ENCODE measurements around the gene SYNE2. TPM values are rescaled to one million over a fixed set of nuclear protein-coding genes. Genes with fewer than 3 reads are reported as not detected.
A peak's percentile ranks its signal among the peaks of the same experiment; 100 is the strongest.

The SYNE2 gene
- total RNA-seq, 4 donors from 2014 or later = 92.4 to 165 (median 98.3) TPM

DNA sequence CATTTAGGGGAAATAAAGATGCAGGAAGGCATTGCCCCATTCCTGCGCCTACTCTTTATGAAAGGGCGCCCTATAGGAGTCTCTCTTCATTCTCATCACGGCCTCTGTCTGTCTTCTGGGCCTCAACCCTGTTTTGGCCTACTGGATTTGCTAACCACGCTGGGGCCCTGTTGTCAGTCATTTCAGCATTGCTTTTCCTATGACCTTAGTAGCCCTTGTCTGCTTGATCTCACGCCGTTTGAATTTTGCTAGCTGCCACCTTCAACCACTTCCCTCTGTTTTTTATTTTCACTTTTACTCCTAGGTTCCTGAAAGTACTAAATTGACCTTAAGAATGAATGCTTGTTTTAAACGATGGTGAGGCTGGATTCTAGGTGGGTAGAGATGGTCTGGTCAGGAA is 139.0 kb downstream of the SYNE2 start:
- no peak for DNase-seq (ENCODE audit: extremely low spot score)
- 89% methylated on average over 7 of the region's 7 CpGs for WGBS
- no peaks in the 10 kb centered on the region for H3K9me3 ChIP-seq
- H3K4me3 ChIP-seq = no peak overlapping the region
- no peaks in the 10 kb centered on the region for H3K27me3 ChIP-seq
- H3K27ac ChIP-seq (replicated peaks in 1 of 4) = no peak overlapping the region
- H3K36me3 ChIP-seq = peaks cover 20 to 64% (median 38%) of the 10 kb centered on the region in 4 donors
- H3K4me1 ChIP-seq = no peaks in the 10 kb centered on the region
- TF ChIP-seq, protein P1, sequence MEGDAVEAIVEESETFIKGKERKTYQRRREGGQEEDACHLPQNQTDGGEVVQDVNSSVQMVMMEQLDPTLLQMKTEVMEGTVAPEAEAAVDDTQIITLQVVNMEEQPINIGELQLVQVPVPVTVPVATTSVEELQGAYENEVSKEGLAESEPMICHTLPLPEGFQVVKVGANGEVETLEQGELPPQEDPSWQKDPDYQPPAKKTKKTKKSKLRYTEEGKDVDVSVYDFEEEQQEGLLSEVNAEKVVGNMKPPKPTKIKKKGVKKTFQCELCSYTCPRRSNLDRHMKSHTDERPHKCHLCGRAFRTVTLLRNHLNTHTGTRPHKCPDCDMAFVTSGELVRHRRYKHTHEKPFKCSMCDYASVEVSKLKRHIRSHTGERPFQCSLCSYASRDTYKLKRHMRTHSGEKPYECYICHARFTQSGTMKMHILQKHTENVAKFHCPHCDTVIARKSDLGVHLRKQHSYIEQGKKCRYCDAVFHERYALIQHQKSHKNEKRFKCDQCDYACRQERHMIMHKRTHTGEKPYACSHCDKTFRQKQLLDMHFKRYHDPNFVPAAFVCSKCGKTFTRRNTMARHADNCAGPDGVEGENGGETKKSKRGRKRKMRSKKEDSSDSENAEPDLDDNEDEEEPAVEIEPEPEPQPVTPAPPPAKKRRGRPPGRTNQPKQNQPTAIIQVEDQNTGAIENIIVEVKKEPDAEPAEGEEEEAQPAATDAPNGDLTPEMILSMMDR (IDR thresholded peaks at IDR 0.05) = no peak
- TF ChIP-seq POLR2A (IDR thresholded peaks at IDR 0.05; ENCODE audit: low read depth) (no peak), EP300 (IDR thresholded peaks at IDR 0.05) (no peak), POLR2AphosphoS5 (IDR thresholded peaks at IDR 0.05) (no peak)
- intact Hi-C loops (cut with DNase I) = loop anchor here (10.0 kb wide), 1 partner anchor 137 kb away; the partner anchor contains the start of gene SYNE2

DNA sequence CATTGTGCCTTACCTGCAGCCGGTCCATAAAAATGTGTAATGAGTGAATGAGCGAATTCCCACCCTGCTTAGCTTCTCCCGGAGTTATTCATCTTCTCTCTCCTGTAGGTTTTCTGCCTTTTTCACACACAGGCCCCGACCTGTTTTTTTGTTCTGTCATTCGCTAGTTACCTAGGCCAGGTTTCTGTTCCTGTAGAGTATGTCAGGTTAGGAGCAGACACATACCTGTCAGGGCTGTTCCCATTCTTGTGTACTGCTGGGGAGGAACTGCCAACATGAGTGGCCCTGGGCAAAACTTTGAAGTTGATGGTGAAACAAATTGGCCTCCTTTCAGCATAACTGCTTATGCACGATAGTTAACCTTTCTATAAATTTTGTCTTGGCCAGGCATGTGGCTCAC is 140.1 kb downstream of the SYNE2 start:
- 99% methylated on average over 6 of the region's 6 CpGs for WGBS
- Histone ChIP-seq H3K4me1 (no peaks in the 10 kb centered on the region), H3K4me3 (no peak overlapping the region), H3K36me3 (peaks cover 19 to 71% (median 46%) of the 10 kb centered on the region in 4 donors), H3K27me3 (no peaks in the 10 kb centered on the region), H3K9me3 (no peaks in the 10 kb centered on the region), H3K27ac (replicated peaks in 1 of 4) (no peak overlapping the region)
- intact Hi-C loops (cut with DNase I) = loop anchor here (10.0 kb wide), 1 partner anchor 138 kb away; the partner anchor contains the start of gene SYNE2
- TF ChIP-seq POLR2A (IDR thresholded peaks at IDR 0.05; ENCODE audit: low read depth) (no peak), POLR2AphosphoS5 (IDR thresholded peaks at IDR 0.05) (no peak)
- DNase-seq (ENCODE audit: extremely low spot score) = no peak

DNA sequence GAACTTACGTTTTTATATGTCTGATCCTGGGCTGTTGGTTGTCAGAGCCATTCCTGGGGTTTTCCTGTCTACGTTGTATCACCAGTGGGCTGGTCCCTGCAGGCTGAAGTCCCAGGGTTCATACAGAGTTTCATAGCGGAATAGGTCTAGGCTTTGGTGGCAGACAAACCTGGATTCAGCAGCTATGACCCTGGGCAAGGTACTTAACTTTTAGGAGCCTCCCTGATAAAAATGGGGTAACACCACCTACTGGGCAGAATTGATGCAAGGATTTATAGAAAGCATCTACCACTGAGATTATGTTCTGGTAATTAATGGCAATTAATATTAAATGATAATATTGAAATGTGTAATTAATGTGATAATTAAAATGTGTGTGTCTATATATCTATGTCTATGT is 141.2 kb downstream of the SYNE2 start:
- peaks cover 26 to 83% (median 48%) of the 10 kb centered on the region in 4 donors for H3K36me3 ChIP-seq
- intact Hi-C loops (cut with DNase I) = loop anchor here (10.0 kb wide), 1 partner anchor 139 kb away; the partner anchor contains the start of gene SYNE2
- H3K27ac ChIP-seq (replicated peaks in 1 of 4) = no peak overlapping the region
- WGBS = 85% methylated on average over 3 of the region's 3 CpGs
- TF ChIP-seq, protein P1 (IDR thresholded peaks at IDR 0.05) = peak in 1 of 3 experiments; percentile 39
- no peak for TF ChIP-seq EP300 (IDR thresholded peaks at IDR 0.05)
- no peaks in the 10 kb centered on the region for H3K9me3 ChIP-seq
- no peak for DNase-seq (ENCODE audit: extremely low spot score)
- no peaks in the 10 kb centered on the region for H3K27me3 ChIP-seq
- no peaks in the 10 kb centered on the region for H3K4me1 ChIP-seq
- H3K4me3 ChIP-seq = no peak overlapping the region

DNA sequence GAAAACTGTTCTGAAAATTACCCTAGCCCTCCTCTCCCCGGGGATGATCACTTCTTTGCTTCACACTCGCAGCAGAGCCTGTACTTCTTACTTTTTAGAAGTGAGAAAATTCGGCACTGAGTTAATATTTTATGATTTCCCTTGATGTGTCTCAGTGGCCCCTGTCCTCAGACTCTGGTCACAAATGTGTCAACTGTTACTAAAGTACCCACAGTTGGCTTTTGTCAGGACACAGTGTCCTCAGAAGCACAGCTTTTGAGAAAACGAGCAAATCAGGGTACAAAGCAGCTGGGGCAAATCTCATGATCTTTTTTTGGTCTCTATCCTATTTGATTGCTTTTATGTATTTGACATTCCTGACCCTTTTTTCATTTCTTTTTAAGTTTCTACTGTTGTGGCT is 142.5 kb downstream of the SYNE2 start:
- H3K27me3 ChIP-seq = no peaks in the 10 kb centered on the region
- 91% methylated on average over 4 of the region's 4 CpGs for WGBS
- H3K27ac ChIP-seq (replicated peaks in 1 of 4) = no peak overlapping the region
- TF ChIP-seq, protein P1 (IDR thresholded peaks at IDR 0.05) = no peak
- TF ChIP-seq POLR2A (IDR thresholded peaks at IDR 0.05; ENCODE audit: low read depth) (no peak), EP300 (IDR thresholded peaks at IDR 0.05) (no peak), POLR2AphosphoS5 (IDR thresholded peaks at IDR 0.05) (no peak)
- no peaks in the 10 kb centered on the region for H3K9me3 ChIP-seq
- H3K4me3 ChIP-seq = no peak overlapping the region
- intact Hi-C loops (cut with DNase I) = loop anchor here (10.0 kb wide), 1 partner anchor 140 kb away; the partner anchor contains the start of gene SYNE2
- H3K36me3 ChIP-seq = peaks cover 30 to 96% (median 54%) of the 10 kb centered on the region in 4 donors
- no peaks in the 10 kb centered on the region for H3K4me1 ChIP-seq
- DNase-seq (ENCODE audit: extremely low spot score) = no peak

DNA sequence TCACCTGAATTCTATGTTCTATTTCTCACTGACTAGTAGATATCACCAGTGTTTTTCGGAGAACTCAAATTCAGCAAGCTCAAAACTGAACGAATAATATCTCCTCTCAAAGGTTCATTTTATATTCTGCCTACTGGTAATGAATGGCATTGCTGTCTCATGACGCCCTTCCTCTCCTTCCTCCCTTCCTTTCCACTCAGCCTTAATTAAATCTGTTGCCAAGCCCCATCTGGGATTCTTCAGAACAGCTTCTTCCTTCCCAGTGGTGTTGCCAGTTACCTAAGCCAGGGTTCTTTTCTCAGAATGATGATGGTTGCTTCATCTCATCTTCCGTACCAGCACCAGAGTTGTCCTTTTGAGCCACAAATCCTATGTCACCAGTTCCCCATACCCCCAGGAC is 143.2 kb downstream of the SYNE2 start:
- H3K4me3 ChIP-seq = no peak overlapping the region
- H3K9me3 ChIP-seq = no peaks in the 10 kb centered on the region
- no peak for TF ChIP-seq POLR2A (IDR thresholded peaks at IDR 0.05; ENCODE audit: low read depth)
- no peak for TF ChIP-seq EP300 (IDR thresholded peaks at IDR 0.05)
- no peak for TF ChIP-seq POLR2AphosphoS5 (IDR thresholded peaks at IDR 0.05)
- TF ChIP-seq, protein P1 (IDR thresholded peaks at IDR 0.05) = no peak
- H3K36me3 ChIP-seq = peaks cover 35 to 97% (median 57%) of the 10 kb centered on the region in 4 donors
- WGBS = 69% methylated on average over 4 of the region's 4 CpGs
- intact Hi-C loops (cut with DNase I) = loop anchor here (10.0 kb wide), 1 partner anchor 141 kb away; the partner anchor contains the start of gene SYNE2
- no peak for DNase-seq (ENCODE audit: extremely low spot score)
- H3K27ac ChIP-seq (replicated peaks in 1 of 4) = no peak overlapping the region
- H3K4me1 ChIP-seq = no peaks in the 10 kb centered on the region
- H3K27me3 ChIP-seq = no peaks in the 10 kb centered on the region

Measured in esophagus muscularis mucosa (tissue), 4 donors.